D721Med (cell line): ENCODE results near the gene ACE.

ENCODE experiments used
- DNase-seq: peaks from one replicate; pipeline ENCODE4 v3.0.0; 2011; ENCODE audit warnings: low spot score; ENCODE audit not compliant: insufficient read length
- FAIRE-seq: peaks from 2 replicates; lab custom pipeline; 2011; peaks lifted over from hg19 to GRCh38; lab: Jason Lieb, UNC
- TF ChIP-seq, protein P1 (sequence below): IDR thresholded peaks from 2 replicates; pipeline ENCODE4 v1.5.1; 2012; ENCODE audit warnings: mild to moderate bottlenecking, control low read depth; ENCODE audit not compliant: insufficient read depth; ENCODE audit errors: missing control alignments

ACE gene

DNA sequence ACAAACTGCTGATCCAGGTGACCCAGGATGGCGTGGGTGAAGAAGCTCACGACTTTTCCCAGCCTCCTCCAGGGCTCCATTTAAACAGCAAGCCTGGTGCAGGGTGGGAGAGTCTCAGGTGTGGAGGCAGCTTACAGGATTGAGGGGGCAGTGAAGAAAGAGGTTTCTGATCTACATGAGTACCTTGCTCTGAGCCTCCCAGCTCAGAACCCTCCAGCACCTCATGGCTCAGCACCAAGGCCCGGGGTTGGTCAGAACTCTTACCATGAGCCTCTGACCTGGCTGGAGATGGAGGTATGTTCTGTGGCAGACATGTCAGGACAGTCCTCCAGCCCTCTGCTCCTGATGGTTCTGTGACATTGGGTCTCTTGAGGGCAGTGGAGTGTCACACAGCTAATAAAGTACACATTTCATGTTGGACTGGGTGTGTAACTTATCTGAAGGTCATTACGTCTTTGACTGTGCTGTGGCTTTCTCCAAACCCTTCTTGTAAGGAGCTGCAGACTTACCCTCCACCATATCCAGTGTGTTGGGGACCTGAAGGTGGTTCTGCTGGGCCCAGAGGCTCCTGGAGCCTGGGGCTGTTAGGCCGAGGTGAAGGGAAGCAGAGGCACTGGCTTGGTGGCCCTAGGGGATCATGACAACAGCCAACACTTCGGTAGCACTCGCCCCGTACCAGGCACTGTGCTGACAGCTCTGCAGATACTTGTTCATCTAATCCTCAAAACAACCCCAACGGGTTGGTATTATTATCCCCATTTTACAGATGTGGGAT, 69.6 kb downstream of the ACE start:
- TF ChIP-seq, protein P1, sequence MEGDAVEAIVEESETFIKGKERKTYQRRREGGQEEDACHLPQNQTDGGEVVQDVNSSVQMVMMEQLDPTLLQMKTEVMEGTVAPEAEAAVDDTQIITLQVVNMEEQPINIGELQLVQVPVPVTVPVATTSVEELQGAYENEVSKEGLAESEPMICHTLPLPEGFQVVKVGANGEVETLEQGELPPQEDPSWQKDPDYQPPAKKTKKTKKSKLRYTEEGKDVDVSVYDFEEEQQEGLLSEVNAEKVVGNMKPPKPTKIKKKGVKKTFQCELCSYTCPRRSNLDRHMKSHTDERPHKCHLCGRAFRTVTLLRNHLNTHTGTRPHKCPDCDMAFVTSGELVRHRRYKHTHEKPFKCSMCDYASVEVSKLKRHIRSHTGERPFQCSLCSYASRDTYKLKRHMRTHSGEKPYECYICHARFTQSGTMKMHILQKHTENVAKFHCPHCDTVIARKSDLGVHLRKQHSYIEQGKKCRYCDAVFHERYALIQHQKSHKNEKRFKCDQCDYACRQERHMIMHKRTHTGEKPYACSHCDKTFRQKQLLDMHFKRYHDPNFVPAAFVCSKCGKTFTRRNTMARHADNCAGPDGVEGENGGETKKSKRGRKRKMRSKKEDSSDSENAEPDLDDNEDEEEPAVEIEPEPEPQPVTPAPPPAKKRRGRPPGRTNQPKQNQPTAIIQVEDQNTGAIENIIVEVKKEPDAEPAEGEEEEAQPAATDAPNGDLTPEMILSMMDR = no peak
- DNase-seq (no peak), FAIRE-seq (no peak)

DNA sequence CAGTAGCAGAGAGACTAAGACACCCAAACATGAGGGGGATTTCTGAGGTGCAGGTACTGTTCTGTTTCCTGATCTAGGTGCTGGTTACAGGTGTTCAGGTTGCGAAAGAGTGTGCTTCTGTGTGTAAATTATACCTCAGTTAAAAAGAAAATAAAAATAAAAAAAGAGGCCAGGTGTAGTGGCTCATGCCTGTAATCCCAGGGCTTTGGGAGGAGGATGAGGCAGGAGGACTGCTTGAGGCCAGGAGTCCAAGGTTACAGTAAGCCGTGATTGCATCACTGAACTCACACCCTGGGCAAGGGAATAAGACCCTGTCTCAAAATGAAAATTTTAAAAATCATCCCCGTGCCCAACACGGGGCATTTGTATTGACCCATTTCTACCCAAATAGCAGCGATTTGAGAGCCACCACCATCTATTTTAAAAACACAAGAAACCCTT, 70.2 kb downstream of the ACE start:
- no peak for DNase-seq
- FAIRE-seq = no peak

More for the DNA sequence above, 70.2 kb downstream of the ACE start:
- TF ChIP-seq, protein P1 = no peak
